ENCODE results near the gene ITIH1.

ITIH1 gene

DNA sequence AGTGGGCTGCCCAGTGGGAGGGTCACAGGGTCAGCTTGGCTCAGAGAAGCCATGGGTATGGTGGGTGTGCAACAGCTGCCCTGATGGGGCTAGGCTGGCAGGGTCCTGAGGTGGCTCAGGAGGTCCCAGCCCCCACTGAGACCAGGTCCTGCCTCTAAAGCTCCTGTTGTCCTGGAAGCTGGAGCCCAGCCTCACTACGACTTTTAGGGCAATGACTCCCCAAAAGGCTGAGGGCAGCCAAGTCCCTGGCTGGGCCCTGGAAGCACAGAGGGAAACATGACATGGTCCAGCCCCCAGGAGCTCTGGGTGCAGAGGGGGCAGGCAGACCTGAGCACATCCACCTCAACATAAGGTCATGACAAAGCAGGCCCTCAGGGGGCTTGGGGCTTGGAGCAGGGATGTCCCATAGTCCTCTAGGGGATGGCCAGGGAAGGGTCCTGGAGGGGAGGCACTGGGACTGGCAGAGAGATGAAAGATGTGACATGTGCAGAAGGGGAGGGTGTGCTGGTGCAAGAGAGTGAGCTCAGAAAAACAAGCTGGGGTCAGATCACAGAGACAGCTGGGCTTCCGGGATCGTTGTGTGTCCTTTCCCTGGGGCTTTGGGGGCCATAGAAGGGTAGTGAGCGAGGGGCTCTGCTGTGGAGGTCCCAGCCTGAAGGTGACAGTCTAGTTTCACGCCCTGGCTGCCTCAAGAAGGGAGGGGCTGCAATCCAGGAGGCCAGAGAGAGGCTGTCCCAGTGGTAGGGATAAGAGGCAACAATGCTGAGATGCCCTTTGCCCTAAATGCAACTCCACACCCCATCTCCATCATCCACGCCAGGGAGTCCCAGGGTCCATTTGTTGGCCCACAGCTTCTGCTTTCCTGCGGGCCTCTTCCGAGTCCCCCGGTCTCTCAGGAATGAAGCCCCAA, 16.6 kb downstream of the ITIH1 start:
- H3K36me3 ChIP-seq (ENCODE audit: control insufficient read depth, low read depth, low read length) = no peaks in the 10 kb centered on the region
- no peaks in the 10 kb centered on the region for H3K4me1 ChIP-seq (ENCODE audit: control insufficient read depth, low read depth, low read length)
- no peak overlapping the region for H3K27ac ChIP-seq (ENCODE audit: low read length)
- H3K9ac ChIP-seq (ENCODE audit: low read length) = no peak overlapping the region
- H3K27me3 ChIP-seq (ENCODE audit: control insufficient read depth, insufficient read depth, low read length) = no peaks in the 10 kb centered on the region
- H3K4me3 ChIP-seq (ENCODE audit: low read length) = no peak overlapping the region
- H3K9me3 ChIP-seq (ENCODE audit: control insufficient read depth, low read depth, low read length) = no peaks in the 10 kb centered on the region

DNA sequence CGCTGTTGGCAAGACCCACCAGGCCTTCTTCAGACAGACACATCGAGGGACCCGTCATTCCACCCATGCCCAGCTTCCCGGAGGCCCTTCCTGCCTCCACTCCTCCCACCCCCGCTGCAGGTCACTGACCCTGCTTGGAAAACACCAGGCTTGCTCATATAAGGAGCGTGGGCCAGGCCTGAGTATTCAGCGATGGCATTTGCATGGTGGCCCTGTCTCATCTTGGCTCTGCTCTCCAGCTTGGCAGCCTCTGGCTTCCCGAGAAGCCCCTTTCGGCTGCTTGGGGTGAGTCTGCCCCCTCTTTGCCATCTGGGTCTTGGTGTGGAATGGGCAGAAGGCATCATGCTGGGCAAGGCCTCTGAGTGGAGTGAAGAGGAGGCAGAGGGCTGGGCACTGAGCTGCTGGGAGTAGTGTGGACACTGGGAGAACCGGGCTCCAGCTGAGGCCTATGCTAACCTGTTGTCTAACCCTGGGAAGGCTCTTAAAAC, 17.3 kb downstream of the ITIH1 start, which contains the start of gene ITIH3:
Gene ITIH3, plus strand, starts transcription at position 185 of the 488 bp plus-strand sequence. Its CDS starts 8 bp downstream, at position 193.
- Histone ChIP-seq H3K4me3 (ENCODE audit: low read length) (no peak within 1 kb of the TSS), H3K27me3 (ENCODE audit: control insufficient read depth, insufficient read depth, low read length) (no peaks in the 10 kb centered on the region), H3K9me3 (ENCODE audit: control insufficient read depth, low read depth, low read length) (no peaks in the 10 kb centered on the region), H3K9ac (ENCODE audit: low read length) (no peak within 1 kb of the TSS), H3K36me3 (ENCODE audit: control insufficient read depth, low read depth, low read length) (no peaks in the 10 kb centered on the region), H3K27ac (ENCODE audit: low read length) (no peak within 1 kb of the TSS), H3K4me1 (ENCODE audit: control insufficient read depth, low read depth, low read length) (no peaks in the 10 kb centered on the region)

DNA sequence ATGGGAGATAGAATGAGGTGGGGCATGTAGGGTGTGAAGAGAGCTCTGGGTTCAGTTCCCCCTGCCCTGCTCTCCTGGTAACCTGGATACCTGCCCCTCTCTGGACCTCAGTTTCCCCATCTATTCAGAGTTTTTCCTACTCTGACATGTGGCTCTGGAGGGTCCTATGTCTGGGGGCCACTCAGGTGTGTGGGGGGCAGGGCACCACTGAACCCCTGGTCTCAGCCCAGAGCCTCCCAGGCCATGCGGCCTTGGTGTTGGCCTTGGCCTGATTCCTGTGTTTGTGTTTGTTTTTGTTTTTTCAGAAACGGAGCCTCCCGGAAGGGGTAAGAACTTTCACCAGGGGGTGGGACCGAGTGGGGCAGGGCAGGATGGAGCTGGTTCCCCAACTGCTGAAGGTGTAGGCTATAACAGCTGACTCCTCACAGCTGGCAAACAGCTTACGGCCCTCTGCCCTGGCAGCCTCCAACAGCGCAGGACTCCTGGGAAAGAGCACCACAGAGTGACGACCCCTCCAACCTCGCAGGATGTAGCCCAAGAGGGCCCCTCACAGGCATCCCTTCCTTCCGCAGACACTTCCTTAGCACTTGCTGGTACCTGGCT, 18.0 kb downstream of the ITIH1 start:
- no peaks in the 10 kb centered on the region for H3K36me3 ChIP-seq (ENCODE audit: control insufficient read depth, low read depth, low read length)
- H3K27ac ChIP-seq (ENCODE audit: low read length) = no peak overlapping the region
- no peaks in the 10 kb centered on the region for H3K9me3 ChIP-seq (ENCODE audit: control insufficient read depth, low read depth, low read length)
- no peaks in the 10 kb centered on the region for H3K27me3 ChIP-seq (ENCODE audit: control insufficient read depth, insufficient read depth, low read length)
- no peak overlapping the region for H3K9ac ChIP-seq (ENCODE audit: low read length)
- no peaks in the 10 kb centered on the region for H3K4me1 ChIP-seq (ENCODE audit: control insufficient read depth, low read depth, low read length)
- no peak overlapping the region for H3K4me3 ChIP-seq (ENCODE audit: low read length)

DNA sequence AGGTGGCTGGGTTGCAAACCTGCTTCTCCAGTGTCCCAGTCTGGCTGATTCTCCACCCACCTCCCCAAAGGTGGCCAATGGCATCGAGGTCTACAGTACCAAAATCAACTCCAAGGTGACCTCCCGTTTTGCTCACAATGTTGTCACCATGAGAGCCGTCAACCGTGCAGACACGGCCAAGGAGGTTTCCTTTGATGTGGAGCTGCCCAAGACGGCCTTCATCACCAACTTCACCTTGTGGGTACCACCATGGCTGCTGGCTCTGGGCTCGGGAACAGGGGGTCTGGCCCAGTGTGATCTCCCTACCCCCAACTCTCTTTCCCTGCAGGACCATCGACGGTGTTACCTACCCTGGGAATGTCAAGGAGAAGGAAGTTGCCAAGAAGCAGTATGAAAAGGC, 19.0 kb downstream of the ITIH1 start:
- H3K4me1 ChIP-seq (ENCODE audit: control insufficient read depth, low read depth, low read length) = no peaks in the 10 kb centered on the region
- H3K9me3 ChIP-seq (ENCODE audit: control insufficient read depth, low read depth, low read length) = no peaks in the 10 kb centered on the region
- H3K27me3 ChIP-seq (ENCODE audit: control insufficient read depth, insufficient read depth, low read length) = no peaks in the 10 kb centered on the region
- H3K36me3 ChIP-seq (ENCODE audit: control insufficient read depth, low read depth, low read length) = no peaks in the 10 kb centered on the region
- no peak overlapping the region for H3K9ac ChIP-seq (ENCODE audit: low read length)
- no peak overlapping the region for H3K27ac ChIP-seq (ENCODE audit: low read length)
- no peak overlapping the region for H3K4me3 ChIP-seq (ENCODE audit: low read length)

DNA sequence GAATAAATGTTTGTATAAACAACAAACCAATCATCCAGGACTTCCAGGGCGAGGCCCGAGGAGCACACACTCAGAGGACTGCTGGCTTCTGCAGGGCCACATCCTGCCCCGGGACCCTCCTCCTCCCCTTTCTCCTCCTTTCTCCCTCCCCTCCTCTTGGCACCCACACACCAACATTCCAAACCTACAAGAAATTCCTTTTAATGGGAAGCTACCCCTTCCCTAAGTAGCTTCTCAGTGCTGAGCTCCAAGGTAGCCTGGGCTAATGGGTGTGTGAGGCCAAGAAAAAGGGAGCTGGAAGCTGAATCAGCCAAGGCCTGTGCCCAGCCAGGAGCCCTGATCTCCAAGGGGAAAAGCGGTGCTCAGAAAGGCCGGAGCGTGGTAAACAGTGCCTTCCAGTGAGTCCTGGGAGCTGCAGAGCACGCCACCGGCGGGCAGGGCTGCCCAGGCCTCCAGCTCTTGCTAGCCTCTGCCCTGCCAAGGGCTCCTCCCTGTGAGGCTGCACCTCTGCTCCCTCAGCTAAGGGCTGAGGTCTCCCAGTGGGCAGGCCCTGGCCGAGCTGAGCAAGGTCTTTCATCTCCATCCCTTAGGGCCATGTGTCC, 21.1 kb downstream of the ITIH1 start:
- Histone ChIP-seq H3K27ac (ENCODE audit: low read length) (no peak overlapping the region), H3K36me3 (ENCODE audit: control insufficient read depth, low read depth, low read length) (no peaks in the 10 kb centered on the region)

DNA sequence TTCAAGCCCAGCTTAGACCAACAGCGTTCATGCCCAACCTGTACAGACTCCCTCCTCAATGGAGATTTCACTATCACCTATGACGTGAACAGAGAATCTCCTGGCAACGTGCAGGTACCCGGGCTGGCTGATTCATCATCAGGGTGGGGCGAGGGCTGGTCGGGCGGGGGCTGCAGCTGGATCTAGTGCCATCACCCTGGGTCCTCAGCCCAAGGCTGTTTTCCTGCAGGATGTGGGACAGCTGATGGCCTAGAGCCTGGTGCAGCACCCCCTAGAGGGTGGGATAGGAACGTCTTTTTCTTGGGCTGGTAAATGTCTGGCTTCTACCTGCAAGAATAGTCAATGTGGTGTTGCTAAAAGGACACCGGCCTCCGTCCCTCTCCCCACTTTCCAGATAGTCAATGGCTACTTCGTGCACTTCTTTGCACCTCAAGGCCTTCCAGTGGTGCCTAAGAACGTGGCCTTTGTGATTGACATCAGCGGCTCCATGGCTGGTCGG, 21.6 kb downstream of the ITIH1 start:
- H3K36me3 ChIP-seq (ENCODE audit: control insufficient read depth, low read depth, low read length) = no peaks in the 10 kb centered on the region
- H3K4me3 ChIP-seq (ENCODE audit: low read length) = no peak overlapping the region
- no peaks in the 10 kb centered on the region for H3K9me3 ChIP-seq (ENCODE audit: control insufficient read depth, low read depth, low read length)
- no peaks in the 10 kb centered on the region for H3K27me3 ChIP-seq (ENCODE audit: control insufficient read depth, insufficient read depth, low read length)
- no peak overlapping the region for H3K27ac ChIP-seq (ENCODE audit: low read length)
- H3K9ac ChIP-seq (ENCODE audit: low read length) = no peak overlapping the region
- H3K4me1 ChIP-seq (ENCODE audit: control insufficient read depth, low read depth, low read length) = no peaks in the 10 kb centered on the region

More for the DNA sequence above, 21.1 kb downstream of the ITIH1 start:
- no peak overlapping the region for H3K9ac ChIP-seq (ENCODE audit: low read length)
- H3K4me3 ChIP-seq (ENCODE audit: low read length) = no peak overlapping the region
- no peaks in the 10 kb centered on the region for H3K27me3 ChIP-seq (ENCODE audit: control insufficient read depth, insufficient read depth, low read length)
- H3K4me1 ChIP-seq (ENCODE audit: control insufficient read depth, low read depth, low read length) = no peaks in the 10 kb centered on the region
- H3K9me3 ChIP-seq (ENCODE audit: control insufficient read depth, low read depth, low read length) = no peaks in the 10 kb centered on the region

DNA sequence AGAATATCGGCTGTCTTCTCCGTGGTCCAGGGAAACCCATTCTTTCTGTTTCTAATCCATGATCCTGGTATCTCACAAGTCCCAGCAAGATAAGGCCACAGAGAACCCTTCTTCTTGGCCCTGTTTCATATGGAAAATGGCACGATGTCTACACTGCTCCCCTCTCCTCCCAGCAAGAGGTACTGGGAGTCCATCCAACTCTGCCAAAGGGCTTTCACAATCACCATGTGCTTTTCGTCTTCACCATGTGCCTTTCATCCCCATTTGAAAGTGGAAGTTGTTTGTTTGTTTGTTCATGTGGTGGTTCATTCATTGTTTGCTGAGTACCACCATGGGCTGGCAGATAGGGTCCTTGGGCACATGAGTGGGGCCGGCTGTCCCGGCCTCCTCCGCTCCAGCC, 22.7 kb downstream of the ITIH1 start:
- no peaks in the 10 kb centered on the region for H3K36me3 ChIP-seq (ENCODE audit: control insufficient read depth, low read depth, low read length)
- H3K27ac ChIP-seq (ENCODE audit: low read length) = no peak overlapping the region

DNA sequence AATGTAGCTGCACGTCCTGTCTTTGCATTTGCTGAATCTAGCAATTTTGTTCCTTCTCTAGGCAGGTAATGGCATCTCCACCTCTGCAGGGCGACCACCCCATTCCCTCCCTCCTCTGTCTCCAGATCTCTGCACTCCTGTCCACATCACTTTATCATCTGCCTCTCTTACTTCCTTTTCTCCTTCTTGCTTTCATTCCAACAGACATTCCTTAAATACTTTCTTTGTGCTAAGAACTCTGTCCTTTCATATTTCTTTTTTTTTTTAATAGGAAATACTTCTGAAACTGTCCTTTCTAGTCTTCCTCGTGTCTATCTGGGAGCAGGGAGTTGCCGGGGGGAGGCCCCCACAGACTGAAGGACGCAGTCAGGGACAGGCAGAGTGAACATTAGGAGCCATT, 24.4 kb downstream of the ITIH1 start:
- Histone ChIP-seq H3K9ac (ENCODE audit: low read length) (no peak overlapping the region), H3K9me3 (ENCODE audit: control insufficient read depth, low read depth, low read length) (no peaks in the 10 kb centered on the region), H3K36me3 (ENCODE audit: control insufficient read depth, low read depth, low read length) (no peaks in the 10 kb centered on the region), H3K4me1 (ENCODE audit: control insufficient read depth, low read depth, low read length) (no peaks in the 10 kb centered on the region), H3K27me3 (ENCODE audit: control insufficient read depth, insufficient read depth, low read length) (no peaks in the 10 kb centered on the region), H3K4me3 (ENCODE audit: low read length) (no peak overlapping the region), H3K27ac (ENCODE audit: low read length) (no peak overlapping the region)

More for the DNA sequence above, 22.7 kb downstream of the ITIH1 start:
- Histone ChIP-seq H3K9me3 (ENCODE audit: control insufficient read depth, low read depth, low read length) (no peaks in the 10 kb centered on the region), H3K4me1 (ENCODE audit: control insufficient read depth, low read depth, low read length) (no peaks in the 10 kb centered on the region), H3K4me3 (ENCODE audit: low read length) (no peak overlapping the region), H3K27me3 (ENCODE audit: control insufficient read depth, insufficient read depth, low read length) (no peaks in the 10 kb centered on the region), H3K9ac (ENCODE audit: low read length) (no peak overlapping the region)

DNA sequence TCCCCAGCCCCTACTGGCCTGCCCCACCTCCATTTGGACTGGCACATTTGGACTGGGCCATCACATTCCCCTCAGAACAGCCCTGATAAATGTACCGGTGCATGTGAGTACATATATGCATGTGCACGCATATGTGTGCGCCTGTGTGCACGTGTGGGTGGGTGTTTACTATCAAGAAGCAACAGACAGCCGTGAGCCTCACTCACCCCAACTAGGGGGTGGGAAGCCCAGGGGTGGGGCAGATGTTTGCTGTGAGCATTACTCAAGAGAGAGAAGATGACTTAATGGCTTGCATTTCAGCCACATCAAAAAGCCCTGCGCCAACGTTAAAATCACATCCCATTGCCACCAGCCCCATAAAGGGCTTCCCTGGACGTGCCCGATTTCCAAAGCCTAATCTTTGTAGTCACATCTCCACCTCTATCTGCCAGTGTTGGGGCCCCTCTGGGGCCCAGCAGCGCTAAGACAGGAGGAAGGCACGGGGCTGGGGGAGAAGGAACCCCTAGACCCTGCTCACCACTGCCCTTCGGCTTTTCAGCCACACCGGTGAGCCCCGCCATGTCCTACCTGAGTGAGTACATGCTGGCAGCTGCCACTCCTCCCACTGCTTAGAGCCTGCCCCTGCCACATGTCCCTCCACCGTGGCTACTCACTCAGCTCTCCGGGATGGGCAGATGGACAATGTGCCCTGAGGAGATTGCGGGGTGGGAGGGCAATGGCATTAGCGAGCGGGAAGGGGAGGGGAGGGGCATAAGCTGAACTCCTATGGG, 28.1 kb downstream of the ITIH1 start:
- no peaks in the 10 kb centered on the region for H3K27me3 ChIP-seq (ENCODE audit: control insufficient read depth, insufficient read depth, low read length)

DNA sequence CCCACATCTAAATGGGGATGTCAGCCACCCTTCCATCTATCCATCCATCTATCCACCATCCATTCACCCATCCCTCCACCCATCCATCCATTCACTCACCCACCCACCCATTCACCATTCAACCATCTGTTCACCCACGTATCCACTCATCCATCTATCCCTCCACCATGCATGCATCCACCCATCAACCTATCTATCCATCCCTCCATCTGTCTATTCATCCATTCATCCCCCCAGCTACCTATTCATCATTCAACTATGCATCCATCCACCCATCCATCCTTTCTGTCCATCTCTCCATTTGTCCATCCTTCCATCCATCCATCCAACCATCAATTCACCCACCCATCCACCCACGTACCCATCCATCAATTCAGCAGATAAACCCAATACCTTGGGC, 31.8 kb downstream of the ITIH1 start:
- Histone ChIP-seq H3K27me3 (ENCODE audit: control insufficient read depth, insufficient read depth, low read length) (no peaks in the 10 kb centered on the region), H3K4me3 (ENCODE audit: low read length) (no peak overlapping the region), H3K27ac (ENCODE audit: low read length) (no peak overlapping the region), H3K4me1 (ENCODE audit: control insufficient read depth, low read depth, low read length) (no peaks in the 10 kb centered on the region), H3K36me3 (ENCODE audit: control insufficient read depth, low read depth, low read length) (no peaks in the 10 kb centered on the region), H3K9ac (ENCODE audit: low read length) (no peak overlapping the region), H3K9me3 (ENCODE audit: control insufficient read depth, low read depth, low read length) (no peaks in the 10 kb centered on the region)

More for the DNA sequence above, 28.1 kb downstream of the ITIH1 start:
- H3K4me1 ChIP-seq (ENCODE audit: control insufficient read depth, low read depth, low read length) = no peaks in the 10 kb centered on the region
- no peak overlapping the region for H3K27ac ChIP-seq (ENCODE audit: low read length)
- H3K9ac ChIP-seq (ENCODE audit: low read length) = no peak overlapping the region
- H3K36me3 ChIP-seq (ENCODE audit: control insufficient read depth, low read depth, low read length) = no peaks in the 10 kb centered on the region
- no peaks in the 10 kb centered on the region for H3K9me3 ChIP-seq (ENCODE audit: control insufficient read depth, low read depth, low read length)
- no peak overlapping the region for H3K4me3 ChIP-seq (ENCODE audit: low read length)
